Measurements from ENCODE around the gene PHLDA3.

GRCh38 chr1:201419256-201419655 lies 49.7 kb downstream of the PHLDA3 start:
- TF ChIP-seq RXRA (IDR thresholded peaks at IDR 0.05) = no peak
- TF ChIP-seq TAF1 (conservative IDR thresholded peaks at IDR 0.05) = no peak
- no peak for TF ChIP-seq CTCF (IDR thresholded peaks at IDR 0.05; ENCODE audit: low read depth, low read length, missing input control)
- TF ChIP-seq FOXA2 (IDR thresholded peaks at IDR 0.05) = no peak
- TF ChIP-seq JUND (IDR thresholded peaks at IDR 0.05) = no peak
- no peak for TF ChIP-seq YY1 (IDR thresholded peaks at IDR 0.05)
- TF ChIP-seq, protein P1, sequence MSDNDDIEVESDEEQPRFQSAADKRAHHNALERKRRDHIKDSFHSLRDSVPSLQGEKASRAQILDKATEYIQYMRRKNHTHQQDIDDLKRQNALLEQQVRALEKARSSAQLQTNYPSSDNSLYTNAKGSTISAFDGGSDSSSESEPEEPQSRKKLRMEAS (IDR thresholded peaks at IDR 0.05) = no peak
- no peak for TF ChIP-seq GABPA (IDR thresholded peaks at IDR 0.05 in 1 of 2, conservative IDR thresholded peaks at IDR 0.05 in 1 of 2)
